T-helper 17 cell (primary cell): ENCODE results near the gene WNT6. TPM values are rescaled to one million over a fixed set of nuclear protein-coding genes. Genes with fewer than 3 reads are reported as not detected.

Experiments used
- ATAC-seq: fragments of 150-1000 bp; cut with Tn5 transposase; 2 replicates; pipeline ENCODE4 v1.10.0; 2021; ENCODE audit warnings: mild to moderate bottlenecking, moderate library complexity
- DNase-seq, 3 donors: peaks; one replicate each; pipeline versions ENCODE4 v3.0.0 to v3.0.0-alpha.2; 2020 to 2021
- H3K9me3 ChIP-seq: one replicate; pipeline ENCODE4 v1.7.0; 2013; ENCODE audit warnings: low read length, mild to moderate bottlenecking; ENCODE audit not compliant: control insufficient read depth, poor library complexity, severe bottlenecking
- H3K27ac Mint-ChIP-seq: one replicate; pipeline ENCODE4 v1.8.0; 2022; ENCODE audit warnings: mild to moderate bottlenecking, moderate library complexity, mixed read lengths
- H3K27me3 Mint-ChIP-seq: one replicate; pipeline ENCODE4 v1.8.0; 2022; ENCODE audit warnings: mixed read lengths
- H3K36me3 Mint-ChIP-seq: one replicate; pipeline ENCODE4 v1.8.0; 2022; ENCODE audit warnings: low read depth, mixed read lengths
- H3K4me1 Mint-ChIP-seq: one replicate; pipeline ENCODE4 v1.8.0; 2022; ENCODE audit warnings: mild to moderate bottlenecking, mixed read lengths
- H3K4me3 Mint-ChIP-seq: one replicate; pipeline ENCODE4 v1.8.0; 2022; ENCODE audit warnings: mild to moderate bottlenecking, moderate library complexity, mixed read lengths
- total RNA-seq, 4 donors: library from RNA in 2 of 4; stranded (reverse) in 2 of 4; gene quantifications; one replicate each; pipeline ENCODE4 v1.2.3 and lab custom pipeline; 2022 to 2026

WNT6 gene
- total RNA-seq, 2 donors from 2014 or later: not detected

DNA sequence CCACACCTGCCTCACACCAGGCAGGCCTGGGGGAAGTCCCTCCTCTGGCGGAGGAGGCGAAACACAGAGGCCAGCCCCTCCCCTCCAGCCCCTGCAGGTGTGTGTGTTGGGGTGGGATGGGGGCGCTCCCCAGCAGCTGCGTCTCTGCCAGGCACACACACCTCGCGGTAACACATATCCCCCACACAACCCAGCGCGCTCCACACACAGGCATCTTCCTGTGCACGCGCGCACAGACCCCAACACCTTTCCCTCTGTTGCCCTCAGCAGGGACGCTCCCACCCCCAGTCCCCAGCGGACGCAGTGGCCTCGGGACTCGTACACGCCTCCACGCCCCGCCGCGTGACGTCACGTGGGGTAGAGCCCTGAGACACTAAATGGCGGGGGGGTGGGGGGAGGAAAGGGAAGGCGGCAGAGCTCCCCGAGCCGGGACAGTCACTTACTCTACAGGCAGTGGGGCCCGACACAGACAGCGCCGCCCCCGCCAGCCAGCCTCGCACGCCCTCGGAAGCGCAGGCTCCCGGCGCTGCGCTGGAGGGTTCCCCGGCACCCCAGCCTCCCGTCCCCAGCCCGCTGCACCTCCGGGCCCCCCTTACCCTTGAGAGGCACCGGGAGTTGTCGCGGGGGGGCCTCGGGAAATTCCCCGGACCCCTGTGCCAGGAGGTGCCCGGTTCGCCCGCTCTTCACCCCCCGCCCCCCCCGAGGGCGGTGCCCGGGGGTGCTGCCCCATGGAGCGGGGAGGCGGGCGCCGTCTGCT, 20.7 kb downstream of the WNT6 start, which contains the start of gene WNT10A:
Gene WNT10A (plus strand): TSS at position 751 of the 757 bp plus-strand sequence. CDS start 144 bp downstream, outside the sequence.
- H3K27me3 Mint-ChIP-seq: peaks cover 10% of the 10 kb centered on the region
- peaks cover 53% of the 10 kb centered on the region for H3K4me1 Mint-ChIP-seq
- no peaks in the 10 kb centered on the region for H3K9me3 ChIP-seq
- peak; percentile 84 for ATAC-seq
- peak within 1 kb of the TSS; percentile 93 for H3K4me3 Mint-ChIP-seq
- H3K27ac Mint-ChIP-seq: peak within 1 kb of the TSS; percentile 94
- peaks cover 2% of the 10 kb centered on the region for H3K36me3 Mint-ChIP-seq
- peak; percentile 77 to 86 (median 82) for DNase-seq

- ATAC-seq: no peak
- Mint-ChIP-seq H3K4me1 (peaks cover 58% of the 10 kb centered on the region), H3K27ac (peak overlapping the region; percentile 94), H3K36me3 (peaks cover 2% of the 10 kb centered on the region), H3K4me3 (peak overlapping the region; percentile 93), H3K27me3 (peaks cover 7% of the 10 kb centered on the region)
- no peaks in the 10 kb centered on the region for H3K9me3 ChIP-seq
- DNase-seq: no peak
Measured at GRCh38 chr2:218880859-218881594, 21.4 kb downstream of the WNT6 start.

GRCh38 chr2:218881744-218882460, 22.3 kb downstream of the WNT6 start:
- H3K27ac Mint-ChIP-seq: peak overlapping the region; percentile 94
- peak overlapping the region; percentile 93 for H3K4me3 Mint-ChIP-seq
- no peaks in the 10 kb centered on the region for H3K36me3 Mint-ChIP-seq
- DNase-seq: no peak
- H3K27me3 Mint-ChIP-seq: no peaks in the 10 kb centered on the region
- no peaks in the 10 kb centered on the region for H3K9me3 ChIP-seq
- no peak for ATAC-seq
- peaks cover 57% of the 10 kb centered on the region for H3K4me1 Mint-ChIP-seq

DNA sequence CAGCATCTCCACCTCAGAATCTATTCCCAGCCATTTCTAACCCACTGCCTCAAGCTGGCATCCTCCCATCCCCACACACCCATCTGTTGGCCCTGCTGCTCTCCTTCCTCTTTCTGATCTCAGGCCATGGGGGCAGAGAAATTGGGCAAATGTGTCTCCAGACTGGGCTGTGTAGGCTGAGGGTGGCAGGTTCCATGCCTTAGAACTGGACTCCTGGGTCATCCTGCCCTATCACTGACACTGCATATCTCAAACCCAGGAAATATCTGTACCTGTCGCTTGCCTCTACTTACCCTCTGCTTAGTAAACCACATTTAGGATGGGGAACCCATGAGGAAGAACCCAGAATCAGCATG, 22.8 kb downstream of the WNT6 start:
- ATAC-seq (no peak), DNase-seq (no peak)
- Mint-ChIP-seq H3K36me3 (no peaks in the 10 kb centered on the region), H3K4me3 (peak overlapping the region; percentile 93), H3K4me1 (peaks cover 59% of the 10 kb centered on the region), H3K27ac (peak overlapping the region; percentile 94), H3K27me3 (no peaks in the 10 kb centered on the region)
- no peaks in the 10 kb centered on the region for H3K9me3 ChIP-seq

- DNase-seq (no peak), ATAC-seq (no peak)
- Mint-ChIP-seq H3K4me1 (peaks cover 63% of the 10 kb centered on the region), H3K36me3 (no peaks in the 10 kb centered on the region), H3K4me3 (peak overlapping the region; percentile 93), H3K27ac (peak overlapping the region; percentile 94), H3K27me3 (no peaks in the 10 kb centered on the region)
- H3K9me3 ChIP-seq: no peaks in the 10 kb centered on the region
Measured at GRCh38 chr2:218882866-218883366, 23.3 kb downstream of the WNT6 start.

DNA sequence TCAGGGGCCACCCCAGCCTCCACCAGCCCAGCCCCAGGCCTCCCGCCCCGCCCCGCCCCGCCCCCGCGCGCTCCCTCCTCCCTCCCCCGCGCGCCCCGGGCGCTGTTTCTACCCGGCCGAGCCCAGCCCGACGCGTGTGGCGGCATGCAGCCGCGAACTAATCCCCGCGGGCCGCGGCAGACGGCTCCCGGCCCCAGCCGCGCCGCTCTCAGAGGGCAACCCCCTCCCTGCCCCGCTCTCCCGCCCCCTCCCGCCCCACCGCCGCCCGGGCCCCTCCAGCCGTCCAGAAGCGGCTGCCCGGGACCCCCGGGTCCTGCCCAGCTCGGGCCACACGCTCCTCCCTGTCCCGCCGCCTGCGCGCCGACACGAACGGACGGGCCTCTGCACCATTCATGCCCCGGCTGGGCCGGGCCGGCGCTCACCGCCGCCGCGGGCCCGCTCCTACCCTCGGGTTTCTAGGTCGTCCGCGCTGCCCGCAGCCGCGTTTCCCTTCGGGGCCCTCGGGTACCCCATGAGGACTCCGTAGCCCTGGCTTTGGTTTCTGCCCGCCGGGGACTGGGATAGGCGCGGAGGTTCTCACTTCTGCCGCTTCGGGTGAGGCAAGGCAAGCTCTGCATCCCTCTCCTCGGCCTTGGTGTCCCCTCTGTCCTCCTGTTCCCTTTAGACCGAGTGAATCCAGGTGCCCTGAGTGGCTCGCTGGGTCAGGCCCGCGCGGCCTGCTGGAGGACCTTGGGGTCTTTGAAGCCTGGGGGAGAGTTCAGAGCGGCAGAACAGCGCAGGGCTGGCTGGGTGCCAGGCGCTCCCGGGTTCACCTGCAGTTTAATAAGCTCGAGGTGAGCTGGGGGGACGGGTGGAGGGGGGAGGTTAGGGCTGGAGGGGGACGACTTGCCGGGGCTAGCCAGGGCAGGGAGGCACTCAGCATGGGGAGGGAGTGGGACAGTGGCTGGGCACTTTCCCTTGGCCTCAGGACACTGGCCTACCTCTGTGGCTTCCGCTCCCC, 24.2 kb downstream of the WNT6 start:
- peaks cover 65% of the 10 kb centered on the region for H3K4me1 Mint-ChIP-seq
- peak; percentile 42 to 50 (median 47) for DNase-seq
- no peaks in the 10 kb centered on the region for H3K27me3 Mint-ChIP-seq
- H3K9me3 ChIP-seq: no peaks in the 10 kb centered on the region
- peak overlapping the region; percentile 72 for H3K4me3 Mint-ChIP-seq
- no peaks in the 10 kb centered on the region for H3K36me3 Mint-ChIP-seq
- ATAC-seq: peak; percentile 20
- H3K27ac Mint-ChIP-seq: peak overlapping the region; percentile 94

GRCh38 chr2:218884519-218884918, 24.9 kb downstream of the WNT6 start:
- peak overlapping the region; percentile 82 for H3K27ac Mint-ChIP-seq
- H3K4me3 Mint-ChIP-seq: peak overlapping the region; percentile 72
- no peak for ATAC-seq
- H3K36me3 Mint-ChIP-seq: no peaks in the 10 kb centered on the region
- peaks cover 61% of the 10 kb centered on the region for H3K4me1 Mint-ChIP-seq
- H3K27me3 Mint-ChIP-seq: no peaks in the 10 kb centered on the region
- no peaks in the 10 kb centered on the region for H3K9me3 ChIP-seq
- DNase-seq: no peak

DNA sequence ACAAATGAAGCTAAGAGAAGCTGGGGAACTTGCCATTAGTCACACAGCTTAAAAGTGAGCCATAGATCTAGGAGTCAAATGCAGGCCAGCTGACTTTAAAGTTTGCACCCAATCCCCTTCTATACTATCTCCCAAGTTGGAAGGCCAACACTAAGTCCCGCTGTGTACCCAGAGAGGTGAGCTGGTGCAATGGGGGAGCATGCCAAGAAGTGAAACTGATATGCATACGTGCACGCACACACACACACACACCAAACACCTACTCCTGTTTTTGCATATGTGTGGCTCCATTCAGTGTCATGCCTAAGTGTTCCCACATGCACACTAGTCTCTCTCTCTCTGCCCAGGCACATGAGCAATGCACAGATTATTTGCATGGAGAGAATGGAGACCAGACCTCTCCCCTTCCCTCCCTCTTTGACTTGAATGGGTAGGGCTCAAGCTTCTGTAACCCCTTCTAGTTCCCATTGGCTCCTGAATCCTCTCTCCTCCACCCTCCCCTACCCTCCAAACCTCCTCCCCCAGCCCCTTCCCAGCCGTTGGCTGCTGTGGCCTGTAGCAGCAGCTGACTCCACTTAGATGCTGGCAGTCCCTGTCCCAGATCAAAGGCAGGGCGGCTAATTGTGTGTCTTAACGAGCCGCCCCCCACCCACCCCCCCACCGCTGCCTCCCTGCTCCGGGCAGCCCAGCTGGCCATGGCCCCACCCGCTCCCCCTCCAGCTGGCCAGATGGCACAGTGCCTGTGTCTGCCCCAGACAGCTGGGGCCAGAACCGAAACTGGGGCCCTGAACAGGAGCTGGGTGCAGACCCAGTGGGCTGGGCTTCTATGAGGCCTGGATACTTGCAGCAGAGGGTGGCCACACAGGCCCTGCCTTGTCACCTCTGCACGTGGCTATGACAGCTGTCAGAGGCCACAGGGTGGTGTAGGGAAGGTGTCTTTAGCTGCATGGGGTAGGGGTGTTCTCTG, 26.7 kb downstream of the WNT6 start:
- ATAC-seq (no peak), DNase-seq (no peak)
- Mint-ChIP-seq H3K27ac (peak overlapping the region; percentile 41), H3K27me3 (no peaks in the 10 kb centered on the region), H3K4me1 (peaks cover 52% of the 10 kb centered on the region), H3K4me3 (peak overlapping the region; percentile 50), H3K36me3 (no peaks in the 10 kb centered on the region)
- no peaks in the 10 kb centered on the region for H3K9me3 ChIP-seq

GRCh38 chr2:218887079-218887478, 27.5 kb downstream of the WNT6 start:
- H3K4me3 Mint-ChIP-seq: no peak overlapping the region
- H3K27me3 Mint-ChIP-seq: no peaks in the 10 kb centered on the region
- peaks cover 51% of the 10 kb centered on the region for H3K4me1 Mint-ChIP-seq
- DNase-seq (no peak), ATAC-seq (no peak)
- H3K9me3 ChIP-seq: no peaks in the 10 kb centered on the region
- no peaks in the 10 kb centered on the region for H3K36me3 Mint-ChIP-seq
- H3K27ac Mint-ChIP-seq: peak overlapping the region; percentile 8

GRCh38 chr2:218888341-218888740, 28.7 kb downstream of the WNT6 start:
- no peak overlapping the region for H3K27ac Mint-ChIP-seq

GRCh38 chr2:218889937-218890336, 30.3 kb downstream of the WNT6 start:
- no peak for ATAC-seq
- Mint-ChIP-seq H3K4me1 (peaks cover 52% of the 10 kb centered on the region), H3K36me3 (no peaks in the 10 kb centered on the region), H3K4me3 (no peak overlapping the region), H3K27me3 (no peaks in the 10 kb centered on the region), H3K27ac (peak overlapping the region; percentile 100)
- H3K9me3 ChIP-seq: no peaks in the 10 kb centered on the region
- DNase-seq: no peak

More at GRCh38 chr2:218888341-218888740, 28.7 kb downstream of the WNT6 start:
- DNase-seq: no peak
- Mint-ChIP-seq H3K4me1 (peaks cover 46% of the 10 kb centered on the region), H3K36me3 (no peaks in the 10 kb centered on the region), H3K4me3 (no peak overlapping the region), H3K27me3 (no peaks in the 10 kb centered on the region)
- H3K9me3 ChIP-seq: no peaks in the 10 kb centered on the region
- ATAC-seq: no peak
